Keratinocyte (primary cell): ENCODE results near the gene SCCPDH. TPM values are rescaled to one million over a fixed set of nuclear protein-coding genes. Genes with fewer than 3 reads are reported as not detected.

Experiments
- DNase-seq: peaks from one replicate; pipeline ENCODE4 v3.0.0-alpha.2; 2011; ENCODE audit warnings: low read depth, missing footprints, low spot score
- FAIRE-seq: peaks from 2 replicates; lab custom pipeline; 2011; peaks lifted over from hg19 to GRCh38; lab: Jason Lieb, UNC
- H2AFZ ChIP-seq: 2 replicates; pipeline ENCODE4 v1.6.0; 2012; ENCODE audit warnings: low read length, control low read depth, inconsistent platforms; ENCODE audit not compliant: control insufficient read depth
- H3K27ac ChIP-seq: 2 replicates; pipeline ENCODE4 v1.5.1; 2011; ENCODE audit warnings: low read length; ENCODE audit not compliant: control insufficient read depth, insufficient read depth
- H3K27me3 ChIP-seq: 3 replicates; pipeline ENCODE4 v1.6.0; 2011; ENCODE audit warnings: low read length; ENCODE audit not compliant: control insufficient read depth, insufficient read depth; ENCODE audit errors: extremely low read depth
- H3K36me3 ChIP-seq, 2 experiments: 2 replicates in 1 of 2; 3 replicates in 1 of 2; pipeline ENCODE4 v1.5.1; 2011; ENCODE audit warnings: low read length in 2 of 2, mild to moderate bottlenecking in 1 of 2; ENCODE audit not compliant: control insufficient read depth in 2 of 2, insufficient read depth in 2 of 2; ENCODE audit errors: extremely low read depth in 1 of 2
- H3K4me1 ChIP-seq: 3 replicates; pipeline ENCODE4 v1.5.1; 2011; ENCODE audit warnings: low read length; ENCODE audit not compliant: control insufficient read depth, insufficient read depth; ENCODE audit errors: extremely low read depth
- H3K4me2 ChIP-seq: 3 replicates; pipeline ENCODE4 v1.6.0; 2011; ENCODE audit warnings: low read depth, low read length; ENCODE audit not compliant: control insufficient read depth, insufficient read depth; ENCODE audit errors: extremely low read depth
- H3K4me3 ChIP-seq, 3 experiments: fragments of 200-600 bp in 1 of 3; sonication (generic) in 1 of 3; 2 replicates in 2 of 3; 3 replicates in 1 of 3; pipeline ENCODE4 v1.5.1; 2011 to 2016; ENCODE audit warnings: low read length in 3 of 3, mild to moderate bottlenecking in 3 of 3, control low read depth in 2 of 3, inconsistent platforms in 1 of 3, low read depth in 1 of 3, mixed read lengths in 1 of 3, mixed run types in 1 of 3, moderate library complexity in 1 of 3; ENCODE audit not compliant: control insufficient read depth in 2 of 3, insufficient read depth in 2 of 3; ENCODE audit errors: extremely low read depth in 1 of 3
- H3K79me2 ChIP-seq: 2 replicates; pipeline ENCODE4 v1.6.0; 2012; ENCODE audit warnings: low read length; ENCODE audit not compliant: control insufficient read depth, insufficient read depth
- H3K9ac ChIP-seq: 3 replicates; pipeline ENCODE4 v1.6.0; 2011; ENCODE audit warnings: low read length; ENCODE audit not compliant: control insufficient read depth, insufficient read depth; ENCODE audit errors: extremely low read depth
- H3K9me1 ChIP-seq: 3 replicates; pipeline ENCODE4 v1.6.0; 2011; ENCODE audit warnings: low read length; ENCODE audit not compliant: control insufficient read depth, insufficient read depth; ENCODE audit errors: extremely low read depth
- H3K9me3 ChIP-seq: 2 replicates; pipeline ENCODE4 v1.5.1; 2012; ENCODE audit warnings: low read depth, low read length; ENCODE audit not compliant: control insufficient read depth
- H4K20me1 ChIP-seq: 3 replicates; pipeline ENCODE4 v1.6.0; 2011; ENCODE audit warnings: low read length; ENCODE audit not compliant: control insufficient read depth, insufficient read depth; ENCODE audit errors: extremely low read depth
- CTCF ChIP-seq, 3 experiments: IDR thresholded peaks in 1 of 3; conservative IDR thresholded peaks in 1 of 3; optimal IDR thresholded peaks in 1 of 3; 2 replicates in 2 of 3; 3 replicates in 1 of 3; pipeline versions ENCODE3 to v1.5.1; 2011; ENCODE audit warnings: low read length in 3 of 3, mild to moderate bottlenecking in 3 of 3, moderate library complexity in 2 of 3, control low read depth in 1 of 3, inconsistent platforms in 1 of 3; ENCODE audit not compliant: insufficient read depth in 2 of 3; ENCODE audit errors: extremely low read depth in 1 of 3
- EZH2 ChIP-seq: IDR thresholded peaks from one replicate; pipeline ENCODE4 v1.6.1; 2012; ENCODE audit warnings: inconsistent platforms, mild to moderate bottlenecking, low read length, moderate library complexity
- dilution Hi-C: fragments of 300-500 bp; cut with MboI; formaldehyde crosslinking; loops from one replicate; pipeline ENCODE4 v1.7.0; 2020; ENCODE audit warnings: low sequenced_read_pairs; ENCODE audit not compliant: extremely low pct_ligation_motif_present
- polyA plus RNA-seq, 5 experiments: library from polyadenylated mRNA; depleted of rRNA in 3 of 5; stranded (reverse) in 3 of 5; stranded (forward) in 1 of 5; unstranded in 1 of 5; fragments of >200 nt; gene quantifications; 1 replicate in 1 of 5; 2 replicates in 3 of 5; 3 replicates in 1 of 5; pipeline versions ENCODE4 v1.2.1 to v1.2.3, GENCODE V29; 2011 to 2012; ENCODE audit warnings: missing spikeins in 2 of 5, low read depth in 1 of 5, low replicate concordance in 1 of 5

The SCCPDH gene
- polyA plus RNA-seq, 1 donor (not counting 4 experiments of a cell fraction or from before 2014, with no cell fraction given): 4.3 TPM

- Histone ChIP-seq H3K36me3 (no peaks in the 10 kb centered on the region), H3K4me2 (no peak overlapping the region), H3K27ac (no peak overlapping the region), H3K9ac (no peak overlapping the region), H4K20me1 (no peaks in the 10 kb centered on the region), H3K9me1 (no peaks in the 10 kb centered on the region), H3K4me1 (no peaks in the 10 kb centered on the region), H3K4me3 (no peak overlapping the region), H2AFZ (no peak overlapping the region), H3K27me3 (no peaks in the 10 kb centered on the region), H3K79me2 (no peaks in the 10 kb centered on the region), H3K9me3 (no peaks in the 10 kb centered on the region)
- no peak for FAIRE-seq
- dilution Hi-C loops: no loop called here
- no peak for DNase-seq
- TF ChIP-seq EZH2 (no peak), CTCF (optimal IDR thresholded peaks at IDR 0.05 in 1 of 3, IDR thresholded peaks at IDR 0.05 in 1 of 3, conservative IDR thresholded peaks at IDR 0.05 in 1 of 3; ENCODE audit: extremely low read depth in 1 of 3, insufficient read depth in 2 of 3, low read length in 3 of 3) (no peak)
Observed at GRCh38 chr1:246733704-246734103, 9.5 kb downstream of the SCCPDH start.

GRCh38 chr1:246734866-246735265 is 10.7 kb downstream of the SCCPDH start:
- Histone ChIP-seq H3K79me2 (no peaks in the 10 kb centered on the region), H4K20me1 (no peaks in the 10 kb centered on the region), H3K4me2 (no peak overlapping the region), H3K4me3 (no peak overlapping the region), H3K27me3 (no peaks in the 10 kb centered on the region), H3K36me3 (no peaks in the 10 kb centered on the region), H3K27ac (no peak overlapping the region), H3K4me1 (no peaks in the 10 kb centered on the region), H3K9me1 (no peaks in the 10 kb centered on the region), H3K9me3 (no peaks in the 10 kb centered on the region), H2AFZ (no peak overlapping the region), H3K9ac (no peak overlapping the region)
- dilution Hi-C loops: no loop called here
- TF ChIP-seq EZH2 (no peak), CTCF (optimal IDR thresholded peaks at IDR 0.05 in 1 of 3, IDR thresholded peaks at IDR 0.05 in 1 of 3, conservative IDR thresholded peaks at IDR 0.05 in 1 of 3; ENCODE audit: extremely low read depth in 1 of 3, insufficient read depth in 2 of 3, low read length in 3 of 3) (no peak)
- FAIRE-seq (no peak), DNase-seq (no peak)
